ENCODE measurements around the gene HNRNPL. TPM values are rescaled to one million over a fixed set of nuclear protein-coding genes. Genes with fewer than 3 reads are reported as not detected.
"Not testable (repeated sequence)": the region's sequence is repeated elsewhere in the genome, so short reads cannot be mapped to it uniquely, and the experiment has no call there.

Gene HNRNPL
- total RNA-seq, 1 donor from 2014 or later, result 141 TPM

- DNase-seq (ENCODE audit: low spot score), result no peak
Observed at GRCh38 chr19:38830039-38830733, 19.6 kb downstream of the HNRNPL start.

- not testable (repeated sequence) for DNase-seq (ENCODE audit: low spot score)
Observed at GRCh38 chr19:38829203-38829602, 20.6 kb downstream of the HNRNPL start.

- no peak for DNase-seq (ENCODE audit: low spot score)
Observed at GRCh38 chr19:38826856-38827551, 22.8 kb downstream of the HNRNPL start.

GRCh38 chr19:38825936-38826335, 23.9 kb downstream of the HNRNPL start:
- DNase-seq (ENCODE audit: low spot score), result not testable (repeated sequence)

- DNase-seq (ENCODE audit: low spot score), result not testable (repeated sequence)
Observed at GRCh38 chr19:38821230-38821825, 28.5 kb downstream of the HNRNPL start.

GRCh38 chr19:38819231-38819920, 30.4 kb downstream of the HNRNPL start:
- no peak for DNase-seq (ENCODE audit: low spot score)

GRCh38 chr19:38817081-38817480, 32.7 kb downstream of the HNRNPL start:
- no peak for DNase-seq (ENCODE audit: low spot score)

- no peak for DNase-seq (ENCODE audit: low spot score)
Observed at GRCh38 chr19:38816131-38816750, 33.5 kb downstream of the HNRNPL start.

- DNase-seq (ENCODE audit: low spot score), result no peak
Observed at GRCh38 chr19:38815059-38816001, 34.5 kb downstream of the HNRNPL start.

GRCh38 chr19:38813932-38814331, 35.9 kb downstream of the HNRNPL start:
- DNase-seq (ENCODE audit: low spot score), result not testable (repeated sequence)

- DNase-seq (ENCODE audit: low spot score), result no peak
Observed at GRCh38 chr19:38813323-38813722, 36.5 kb downstream of the HNRNPL start.

- DNase-seq (ENCODE audit: low spot score), result no peak
Observed at GRCh38 chr19:38812841-38813320, 36.9 kb downstream of the HNRNPL start, which contains the start of gene LGALS4. Gene LGALS4 (minus strand): TSS chr19:38812945. CDS start chr19:38812886, 59 bp downstream.

GRCh38 chr19:38812009-38812840, 37.6 kb downstream of the HNRNPL start:
- DNase-seq (ENCODE audit: low spot score), result no peak

GRCh38 chr19:38809592-38810252, 40.1 kb downstream of the HNRNPL start:
- DNase-seq (ENCODE audit: low spot score), result no peak

- DNase-seq (ENCODE audit: low spot score), result no peak
Observed at GRCh38 chr19:38808741-38809140, 41.0 kb downstream of the HNRNPL start.

- not testable (repeated sequence) for DNase-seq (ENCODE audit: low spot score)
Observed at GRCh38 chr19:38807374-38808098, 42.2 kb downstream of the HNRNPL start.

- DNase-seq (ENCODE audit: low spot score), result no peak
Observed at GRCh38 chr19:38806371-38806770, 43.4 kb downstream of the HNRNPL start.

- DNase-seq (ENCODE audit: low spot score), result no peak
Observed at GRCh38 chr19:38805180-38805579, 44.6 kb downstream of the HNRNPL start.
